NCI-H1092 (cell line): ENCODE measurements around the gene IL20.

ENCODE experiments used
- DNase-seq: peaks from one replicate; lab custom pipeline; 2025; lab: John Stamatoyannopoulos, UW

IL20 gene, protein sequence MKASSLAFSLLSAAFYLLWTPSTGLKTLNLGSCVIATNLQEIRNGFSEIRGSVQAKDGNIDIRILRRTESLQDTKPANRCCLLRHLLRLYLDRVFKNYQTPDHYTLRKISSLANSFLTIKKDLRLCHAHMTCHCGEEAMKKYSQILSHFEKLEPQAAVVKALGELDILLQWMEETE

GRCh38 chr1:206864939-206865671 lies at the start of gene IL20:
Gene IL20 (plus strand): TSS chr1:206865623. CDS start chr1:206865853, 230 bp downstream.
- peak; percentile 57 for DNase-seq

DNA sequence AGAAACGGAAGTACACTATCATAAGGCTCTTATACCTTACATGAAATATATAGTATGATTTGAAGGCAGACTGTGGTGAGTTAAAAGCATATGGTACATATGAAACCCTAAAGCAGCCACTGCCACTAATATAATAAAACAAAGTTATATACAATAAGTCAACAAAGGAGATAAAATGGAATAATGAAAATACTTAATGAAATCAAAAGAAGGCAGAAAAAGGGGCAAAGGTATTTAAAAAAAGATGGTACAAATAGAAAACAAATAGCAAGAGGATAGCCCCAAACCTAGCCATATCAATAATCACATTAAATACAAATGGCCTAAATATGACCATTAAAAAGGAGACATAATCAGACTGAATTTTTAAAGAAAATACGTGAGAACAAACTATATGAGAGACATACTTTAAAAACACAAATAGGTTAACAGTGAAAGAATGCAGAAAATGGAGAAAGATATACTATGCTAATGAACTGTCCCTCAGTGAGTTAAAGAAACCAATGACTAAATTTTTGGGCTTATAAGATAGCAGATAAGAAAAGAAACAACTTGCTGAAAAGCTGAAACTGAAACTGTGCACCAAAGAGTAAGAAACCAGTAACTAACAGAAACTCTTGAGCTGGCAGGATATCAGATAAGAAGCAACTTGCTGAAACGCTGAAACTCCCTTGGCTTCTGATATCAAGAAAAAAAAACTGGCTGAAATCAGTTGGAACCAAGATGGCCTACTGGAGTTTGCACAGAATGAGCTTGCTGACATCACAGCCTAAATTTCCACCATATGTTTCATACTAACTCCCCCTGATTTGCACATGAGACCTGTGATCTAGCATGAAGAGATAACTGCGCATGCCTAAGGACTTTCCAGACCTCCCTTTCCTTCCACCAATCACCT lies 48.8 kb upstream of the IL20 start:
- DNase-seq: no peak

DNA sequence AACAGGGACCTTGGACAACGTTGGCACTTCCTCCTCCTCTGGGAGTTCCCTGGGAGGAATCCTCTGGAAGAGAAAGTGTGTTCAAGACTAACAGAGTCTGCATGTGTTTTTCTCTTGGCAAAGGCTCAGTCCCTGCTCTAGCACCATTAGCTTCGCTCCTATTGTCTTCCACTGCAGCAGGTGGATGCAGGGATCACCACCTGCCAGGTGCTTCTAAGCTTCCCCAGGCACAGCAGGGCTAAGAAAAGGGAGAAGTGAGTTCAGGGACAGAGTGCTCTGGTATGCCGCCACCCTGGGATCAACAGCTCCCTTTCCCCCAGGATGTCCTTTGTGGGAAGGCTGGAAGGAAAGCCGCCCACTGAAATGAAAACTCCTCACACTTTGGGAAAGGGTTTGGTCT lies 43.9 kb upstream of the IL20 start:
- no peak for DNase-seq

DNA sequence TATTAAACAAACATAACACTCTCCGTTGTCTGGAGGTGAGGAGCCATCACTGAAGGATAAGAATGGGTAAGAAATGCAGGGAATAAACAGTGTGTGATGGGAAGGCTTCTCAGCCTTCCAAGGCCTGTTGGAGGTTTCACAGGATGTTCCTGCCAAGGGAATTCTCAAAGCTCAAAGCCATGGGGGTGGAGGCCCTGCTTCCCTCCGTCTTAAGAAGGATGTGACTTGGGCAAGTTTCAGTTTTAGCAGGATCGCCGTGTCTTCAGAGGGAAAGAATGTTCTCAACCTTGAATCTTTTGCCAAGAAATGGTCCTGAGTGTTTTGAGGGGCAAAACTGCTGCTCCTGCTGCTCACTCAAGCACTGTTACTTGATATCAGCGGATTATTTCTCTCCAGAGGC lies 41.7 kb upstream of the IL20 start:
- DNase-seq: no peak

GRCh38 chr1:206824331-206824730 lies 41.1 kb upstream of the IL20 start:
- DNase-seq: no peak

GRCh38 chr1:206826394-206826793 lies 39.0 kb upstream of the IL20 start:
- DNase-seq: no peak

GRCh38 chr1:206828061-206828460 lies 37.4 kb upstream of the IL20 start:
- no peak for DNase-seq

- DNase-seq: no peak
These were observed 36.7 kb upstream of the IL20 start for GRCh38 chr1:206828765-206829164.

DNA sequence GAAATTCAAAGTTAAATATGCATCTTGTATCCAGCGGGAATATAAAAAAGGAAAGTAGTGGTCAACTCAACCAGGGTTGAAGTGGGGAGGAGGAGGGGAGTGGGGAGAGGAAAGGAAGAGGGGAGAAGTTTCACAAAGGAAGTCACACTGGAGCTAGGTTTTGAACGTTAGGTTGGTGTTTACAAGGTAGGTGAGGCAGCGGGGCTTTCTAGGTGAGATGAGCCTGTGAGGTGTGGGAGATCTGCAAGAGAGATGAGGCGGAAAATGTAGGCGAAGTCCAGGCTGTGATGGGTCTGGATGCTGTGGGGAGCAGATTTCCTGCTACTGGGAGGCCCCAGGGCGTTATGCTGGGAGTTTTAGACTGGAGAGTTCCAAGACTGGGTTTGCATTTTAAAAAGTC lies 36.1 kb upstream of the IL20 start:
- no peak for DNase-seq

- DNase-seq: no peak
These were observed 35.5 kb upstream of the IL20 start for GRCh38 chr1:206829875-206830274.

DNA sequence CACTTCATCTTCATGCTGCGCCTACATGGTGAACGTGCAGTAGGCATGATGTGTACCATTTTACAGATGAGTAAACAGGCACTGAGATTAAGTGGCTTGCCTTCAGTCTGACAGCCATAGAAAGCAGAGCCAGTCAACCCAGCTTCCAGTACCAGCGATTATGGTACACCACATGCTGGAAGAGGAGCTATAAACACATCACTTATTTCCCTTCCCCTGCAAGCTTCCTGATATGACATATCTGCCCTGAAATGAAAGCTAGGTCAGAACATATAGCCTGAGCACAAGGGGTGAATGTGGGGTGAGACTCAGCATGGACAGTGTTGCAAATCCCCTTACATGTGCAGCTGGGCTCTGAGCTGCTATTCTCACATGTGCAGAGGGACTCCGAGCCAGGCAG lies 33.8 kb upstream of the IL20 start:
- no peak for DNase-seq

DNA sequence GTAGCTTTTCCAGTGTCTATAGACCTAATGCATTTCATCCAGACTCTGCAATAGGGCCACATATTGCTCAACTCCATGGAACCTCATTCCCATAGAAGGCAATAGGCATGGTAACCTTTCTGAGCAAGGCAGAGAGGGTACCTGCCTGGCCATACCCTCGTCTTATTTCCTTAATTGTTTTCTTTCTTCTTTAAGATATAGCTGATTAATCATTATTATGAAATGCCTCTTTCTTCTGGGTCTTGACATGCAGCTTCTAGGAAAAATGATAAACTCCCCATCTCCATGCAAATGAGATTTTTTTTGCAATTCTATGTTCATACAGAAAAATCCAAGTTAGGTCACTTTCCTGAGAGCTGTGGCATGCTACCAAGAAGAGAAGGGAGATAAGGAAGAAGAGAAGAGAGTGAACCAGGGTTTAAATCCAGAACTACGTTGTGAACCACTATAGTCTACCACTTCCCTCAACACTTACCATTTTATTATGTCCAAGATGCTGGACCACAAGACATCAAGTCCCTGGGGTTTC lies 33.0 kb upstream of the IL20 start:
- DNase-seq: no peak

GRCh38 chr1:206833106-206833680 lies 32.2 kb upstream of the IL20 start:
- no peak for DNase-seq

DNA sequence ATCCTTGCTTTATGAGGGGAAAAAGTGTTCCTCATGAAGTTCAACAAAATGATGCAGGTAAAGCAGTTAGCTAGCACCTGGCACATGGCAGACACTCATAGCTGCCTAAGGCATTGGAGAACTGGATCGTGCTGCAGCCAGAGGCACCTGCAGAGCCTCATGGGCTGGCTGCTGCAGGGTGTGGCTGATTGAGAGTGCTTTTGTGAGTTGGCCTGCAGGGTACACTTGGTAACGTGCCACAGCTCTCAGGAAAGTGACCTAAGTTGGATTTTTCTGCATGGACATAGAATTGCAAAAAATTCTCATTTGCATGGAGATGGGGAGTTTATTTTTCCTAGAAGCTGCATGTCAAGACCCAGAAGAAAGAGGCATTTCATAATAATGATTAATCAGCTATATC lies 31.6 kb upstream of the IL20 start:
- peak; percentile 18 for DNase-seq

GRCh38 chr1:206834217-206834616 lies 31.2 kb upstream of the IL20 start:
- no peak for DNase-seq

DNA sequence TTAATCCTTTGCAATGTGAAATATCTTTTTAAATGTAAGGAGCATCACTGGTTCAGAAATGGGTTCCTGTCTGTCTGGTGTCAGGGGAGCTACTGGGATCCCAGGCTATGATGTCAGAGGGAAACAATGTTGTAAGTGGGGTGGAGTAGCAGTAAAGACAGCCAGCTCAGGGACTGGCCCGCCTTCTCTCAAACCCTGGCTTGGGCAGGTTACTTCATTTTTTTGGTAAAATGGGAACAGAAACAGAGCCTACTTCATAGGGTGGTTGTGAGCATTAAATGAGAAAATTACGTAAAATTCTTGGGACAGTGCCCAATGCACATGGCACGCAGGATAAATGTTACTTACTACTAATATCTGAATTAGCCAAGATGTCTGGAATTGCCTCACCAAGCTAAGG lies 30.7 kb upstream of the IL20 start:
- no peak for DNase-seq

- peak; percentile 78 for DNase-seq
These were observed 30.2 kb upstream of the IL20 start for GRCh38 chr1:206835186-206835585.

DNA sequence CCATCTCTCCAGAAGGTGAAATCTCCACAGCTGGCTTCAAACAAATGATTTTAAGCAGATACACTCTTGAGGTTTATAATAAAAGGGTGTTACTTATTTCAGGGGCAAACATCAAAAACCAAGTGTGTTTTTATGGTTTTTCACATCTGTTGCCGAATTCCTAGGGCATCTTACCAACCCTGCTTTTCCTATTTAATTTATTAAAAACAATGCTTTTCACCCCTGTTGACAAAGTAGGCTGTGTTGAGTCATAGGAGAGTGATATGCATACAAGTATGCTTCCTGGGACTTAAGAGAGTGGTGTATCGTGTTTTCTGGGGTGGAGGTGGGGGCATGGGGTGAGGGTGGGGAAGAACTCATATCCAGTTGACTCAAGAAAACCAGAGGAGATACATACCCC lies 29.3 kb upstream of the IL20 start:
- no peak for DNase-seq

DNA sequence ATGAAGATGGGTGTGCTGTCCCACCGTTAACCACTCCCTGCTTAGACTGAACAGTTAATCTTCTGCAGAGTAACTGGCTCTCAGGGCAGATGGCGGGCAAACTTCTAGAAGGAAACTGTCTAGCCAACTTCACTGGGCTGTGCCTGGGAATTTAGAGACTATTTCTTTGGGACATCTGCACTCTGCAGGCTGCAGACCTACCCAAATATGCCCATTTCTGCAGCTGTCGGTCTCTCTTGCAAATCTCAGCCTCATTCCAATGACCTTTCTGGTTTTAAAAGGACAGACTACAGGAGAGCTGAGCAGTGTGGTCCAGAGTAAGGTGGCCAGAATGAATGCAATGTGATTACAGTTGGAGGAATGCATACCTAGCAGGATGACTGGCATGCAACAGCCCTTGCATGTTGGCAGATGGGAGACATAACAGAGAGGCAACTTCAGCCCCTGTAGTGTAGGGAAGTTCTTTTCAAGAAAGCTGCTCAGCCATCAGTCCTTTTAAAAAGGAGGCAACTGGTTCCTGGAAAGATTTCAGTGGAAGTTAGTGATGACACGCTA lies 26.3 kb upstream of the IL20 start:
- no peak for DNase-seq

GRCh38 chr1:206839857-206840256 lies 25.6 kb upstream of the IL20 start:
- no peak for DNase-seq

DNA sequence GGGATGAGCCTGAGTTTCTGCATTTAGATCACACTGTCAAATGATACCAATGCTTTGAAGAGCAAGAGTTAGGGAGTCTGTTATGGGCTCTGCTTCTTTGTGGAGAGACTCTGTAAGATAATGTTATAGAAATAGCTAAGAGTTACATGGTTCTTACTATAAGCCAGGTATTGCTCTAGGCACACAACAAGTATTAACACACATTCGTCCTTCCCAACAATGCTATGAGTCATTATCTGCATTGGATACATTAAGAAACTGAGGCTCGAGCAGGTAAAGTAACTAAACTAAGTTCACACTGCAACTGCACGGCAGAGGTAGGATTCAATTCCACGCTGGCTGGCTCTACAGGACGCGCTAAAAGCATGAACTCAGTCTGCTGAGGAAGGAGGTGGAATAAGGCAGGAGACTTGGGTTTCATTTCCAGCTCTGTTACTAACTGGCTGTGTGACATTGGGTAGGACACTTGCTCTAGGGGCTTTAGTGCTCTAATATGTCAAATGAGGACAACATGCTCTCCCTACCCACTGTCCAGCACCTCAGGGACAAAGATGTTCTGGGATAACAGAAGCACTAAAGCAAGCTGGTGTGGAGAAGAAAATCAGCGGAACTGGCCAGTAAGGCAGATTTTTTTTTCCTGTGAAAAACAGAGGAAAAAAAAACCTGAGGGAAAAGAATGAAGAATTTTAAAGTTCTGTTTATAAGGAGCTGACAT lies 23.7 kb upstream of the IL20 start:
- no peak for DNase-seq
